NCI-H2196 (cell line): ENCODE results near the gene KRT78.

Source experiments
- DNase-seq: peaks from one replicate; lab custom pipeline; 2025; ENCODE audit not compliant: unreplicated experiment; lab: John Stamatoyannopoulos, UW

Gene KRT78

GRCh38 chr12:52824741-52825410 is 23.9 kb downstream of the KRT78 start:
- no peak for DNase-seq

DNA sequence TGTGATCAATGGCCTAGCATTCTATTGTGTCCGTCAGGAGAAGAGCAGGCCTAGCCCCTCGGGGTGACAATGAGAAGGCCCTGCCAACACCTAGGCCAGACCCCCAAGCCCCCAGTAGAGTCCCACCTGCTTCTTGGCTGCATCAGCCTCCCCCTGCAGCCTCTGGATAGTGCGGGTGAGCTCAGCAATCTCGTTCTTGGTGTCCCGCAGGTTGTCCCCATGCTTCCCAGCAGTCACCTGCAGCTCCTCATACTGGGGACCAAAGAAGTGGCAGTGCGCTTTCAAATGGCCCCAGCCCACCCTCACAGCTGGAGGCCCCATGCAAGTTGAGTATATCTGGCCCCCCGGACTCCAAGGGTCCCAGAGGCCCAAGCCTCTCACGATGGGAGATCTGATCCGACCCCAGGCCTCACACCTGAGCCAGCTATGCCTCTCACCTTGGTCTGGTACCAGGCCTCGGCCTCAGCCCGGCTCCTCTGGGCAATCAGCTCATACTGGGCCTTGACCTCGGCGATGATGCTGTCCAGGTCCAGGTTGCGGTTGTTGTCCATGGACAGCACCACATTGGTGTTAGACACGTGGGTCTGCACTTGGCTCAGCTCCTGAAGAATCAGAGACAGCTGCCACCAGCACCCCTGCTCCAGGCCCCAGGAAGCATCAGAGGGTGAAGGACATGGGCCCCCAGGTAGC is 24.9 kb downstream of the KRT78 start:
- no peak for DNase-seq

- no peak for DNase-seq
Measured at GRCh38 chr12:52822771-52823510, 25.9 kb downstream of the KRT78 start.

GRCh38 chr12:52821826-52822660 is 26.8 kb downstream of the KRT78 start:
- DNase-seq: no peak

GRCh38 chr12:52821071-52821730 is 27.6 kb downstream of the KRT78 start:
- no peak for DNase-seq

DNA sequence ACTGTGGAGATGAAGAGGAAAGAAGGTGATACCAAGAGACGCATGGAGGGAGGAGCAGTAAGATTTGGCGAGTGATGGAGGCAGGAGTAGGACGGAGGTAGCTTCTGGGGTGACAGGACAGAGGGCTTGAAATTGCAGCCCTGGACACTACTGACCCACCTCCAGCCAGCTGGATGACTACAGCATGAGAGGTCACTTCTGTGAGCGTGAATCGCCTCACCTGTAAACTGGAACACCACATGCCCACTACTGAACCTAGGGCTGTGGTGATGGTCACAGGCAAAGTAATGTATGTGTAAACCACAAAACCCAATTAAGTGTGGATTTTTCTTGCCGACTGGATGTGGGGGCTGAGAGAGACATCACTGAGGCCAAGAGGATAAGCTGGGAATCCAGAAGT is 28.3 kb downstream of the KRT78 start:
- no peak for DNase-seq

GRCh38 chr12:52819731-52820510 is 28.9 kb downstream of the KRT78 start:
- DNase-seq: no peak

GRCh38 chr12:52818887-52819420 is 29.8 kb downstream of the KRT78 start:
- DNase-seq: no peak

GRCh38 chr12:52818388-52818787 is 30.4 kb downstream of the KRT78 start:
- DNase-seq: no peak

DNA sequence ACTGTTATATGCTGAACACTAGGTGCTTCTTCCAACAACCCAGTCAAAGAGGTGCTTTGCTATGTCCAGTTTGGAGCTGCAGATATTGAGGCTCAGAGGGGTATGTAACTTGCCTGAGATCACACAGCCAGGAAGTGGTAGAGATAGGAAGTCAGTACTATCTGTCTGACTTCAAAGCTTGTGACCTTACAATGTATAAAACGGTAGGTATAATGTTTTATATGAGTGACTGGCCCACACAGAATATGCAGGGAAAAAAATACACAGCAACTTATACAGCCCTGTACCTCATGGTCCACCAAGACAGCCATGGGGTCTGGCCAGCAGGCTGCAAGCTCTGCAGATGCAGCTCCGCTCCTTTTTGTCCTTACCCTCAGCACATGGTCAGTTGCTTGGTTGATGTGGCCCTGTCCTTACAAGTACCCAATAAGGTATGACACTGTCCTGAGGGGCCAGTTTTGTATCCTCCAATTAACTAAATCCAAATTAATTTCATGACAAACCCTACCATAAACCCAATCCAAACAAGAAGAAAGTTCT is 31.0 kb downstream of the KRT78 start:
- DNase-seq: no peak

GRCh38 chr12:52817003-52817698 is 31.6 kb downstream of the KRT78 start:
- DNase-seq: no peak

DNA sequence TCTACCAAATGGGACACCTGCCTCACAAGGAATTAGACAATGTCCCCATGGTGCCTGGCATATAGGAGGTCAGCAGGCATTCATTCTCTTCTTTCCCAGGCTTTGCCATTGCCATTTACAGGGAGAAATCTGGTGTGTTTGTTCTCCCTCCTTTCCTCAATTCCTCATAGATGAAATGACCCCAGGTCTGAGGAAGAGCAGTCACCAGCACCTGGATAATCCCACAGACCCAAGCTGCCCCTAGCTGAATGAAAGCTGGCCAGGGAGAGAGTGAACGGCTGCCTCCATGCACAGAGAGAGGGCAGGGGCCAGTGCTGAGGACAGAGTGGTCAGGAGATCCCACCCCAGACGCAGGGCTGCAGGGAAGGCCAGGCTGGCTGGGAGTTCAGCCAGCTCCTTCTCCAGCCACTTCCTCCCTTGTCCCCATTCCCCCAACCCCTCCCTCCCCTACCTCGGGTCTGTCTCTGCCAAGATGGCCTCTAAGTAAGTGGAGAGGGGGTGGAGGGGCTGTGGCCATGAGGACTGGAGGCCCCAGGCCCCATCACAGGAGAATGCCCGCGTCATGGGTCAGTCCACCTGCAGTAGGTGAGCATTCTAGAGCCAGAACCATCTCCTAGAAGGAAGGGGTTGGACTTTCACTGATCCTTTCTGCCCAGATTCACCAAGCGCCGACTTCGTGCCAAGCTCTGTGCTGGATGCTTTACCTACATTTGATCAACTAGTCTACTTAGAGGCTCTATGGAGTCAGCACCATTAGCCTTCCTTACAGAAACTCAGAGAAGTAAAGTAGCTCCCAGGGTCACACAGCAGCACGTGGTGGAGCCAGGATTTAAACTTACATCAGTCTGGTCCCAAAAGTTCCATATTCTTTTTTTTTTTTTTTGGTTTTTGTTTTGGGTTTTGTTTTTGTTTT is 32.9 kb downstream of the KRT78 start:
- DNase-seq: no peak

DNA sequence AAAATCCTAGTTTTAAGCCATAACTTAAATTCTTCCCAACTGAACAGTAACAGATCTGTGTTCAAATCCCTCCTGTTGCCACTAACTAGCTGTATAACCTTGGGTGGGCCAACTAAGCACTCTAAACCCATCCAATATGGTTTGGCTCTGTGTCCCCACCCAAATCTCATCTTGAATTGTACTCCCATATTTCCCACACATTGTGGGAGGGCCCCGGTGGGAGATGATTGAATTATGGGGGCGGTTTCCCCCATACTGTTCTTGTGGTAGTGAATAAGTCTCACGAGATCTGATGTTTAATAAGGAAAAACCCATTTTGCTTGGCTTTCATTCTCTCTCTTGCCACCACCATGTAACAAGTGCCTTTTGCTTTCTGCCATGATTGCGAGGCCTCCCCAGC is 33.6 kb downstream of the KRT78 start:
- no peak for DNase-seq

GRCh38 chr12:52814710-52815155 is 34.1 kb downstream of the KRT78 start:
- no peak for DNase-seq

- peak; percentile 11 for DNase-seq
Measured at GRCh38 chr12:52813885-52814709, 34.7 kb downstream of the KRT78 start, which contains the start of gene KRT4. Gene KRT4, minus strand, starts transcription at chr12:52814116. Its CDS starts 58 bp downstream, at chr12:52814058.

DNA sequence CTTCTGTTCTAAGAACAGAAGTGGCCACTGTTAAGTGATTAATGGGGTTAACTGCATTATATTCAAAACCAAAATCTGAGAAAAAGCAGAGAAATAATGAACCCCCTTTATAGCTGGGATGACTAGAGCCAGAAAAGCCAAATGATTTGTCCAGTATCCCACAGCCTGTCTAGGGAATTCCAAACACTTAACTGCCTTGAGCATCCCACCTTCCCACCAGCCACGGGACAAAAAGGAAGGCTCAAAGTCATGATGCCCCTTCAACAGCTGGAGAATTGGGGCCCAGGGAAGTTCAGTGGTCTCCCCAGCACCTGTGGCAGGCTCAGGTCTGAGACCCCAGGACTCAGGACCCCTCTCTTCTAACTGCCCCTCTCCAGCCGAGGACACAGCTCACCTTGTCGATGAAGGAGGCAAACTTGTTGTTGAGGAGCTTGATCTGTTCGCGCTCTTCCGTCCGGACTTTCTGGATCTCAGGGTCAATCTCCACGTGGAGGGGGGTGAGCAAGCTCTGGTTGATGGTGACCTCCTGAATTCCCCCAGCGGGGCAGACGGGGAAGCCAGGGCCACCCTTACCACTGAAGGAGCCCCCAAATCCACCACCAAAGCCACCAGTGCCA is 35.5 kb downstream of the KRT78 start:
- DNase-seq: no peak
